GM20431 (cell line): ENCODE measurements around the gene ARL11.

Experiments used
- in situ Hi-C: fragments of 300-500 bp; cut with MseI, MboI; formaldehyde crosslinking; loops from one replicate; pipeline ENCODE4 v1.15.0; 2020; ENCODE audit warnings: low sequenced_read_pairs; ENCODE audit not compliant: unreplicated experiment

ARL11 gene

DNA sequence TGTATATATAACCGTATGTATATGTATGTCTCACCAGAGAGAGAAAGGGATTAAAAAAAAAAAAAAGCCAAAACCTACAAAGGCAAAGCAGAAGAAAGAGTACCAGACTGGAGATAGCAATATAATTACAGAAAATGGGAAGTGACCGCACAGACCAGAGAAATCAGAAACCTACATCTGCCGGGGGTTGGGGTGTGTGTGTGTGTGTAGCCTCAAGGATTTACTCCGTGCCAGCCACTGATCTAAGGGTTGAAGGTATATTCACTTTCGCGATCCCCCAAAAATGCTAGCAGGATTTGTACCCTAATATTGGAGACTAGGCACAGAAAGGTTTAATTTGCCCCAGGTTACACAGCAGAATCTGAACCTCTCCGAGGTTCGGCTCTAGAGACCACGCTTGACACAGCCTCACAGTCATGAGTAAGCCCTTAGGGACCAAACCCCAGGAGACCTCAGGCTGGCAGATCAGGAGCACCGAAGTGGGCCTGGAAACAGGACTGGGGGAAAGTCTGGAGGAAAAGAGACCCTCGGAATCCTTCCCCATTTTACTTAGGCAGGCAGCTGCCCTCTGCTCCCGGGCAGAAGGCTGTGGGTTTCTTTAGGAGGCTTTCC, 14.8 kb downstream of the ARL11 start:
- in situ Hi-C loops, result no loop called here

DNA sequence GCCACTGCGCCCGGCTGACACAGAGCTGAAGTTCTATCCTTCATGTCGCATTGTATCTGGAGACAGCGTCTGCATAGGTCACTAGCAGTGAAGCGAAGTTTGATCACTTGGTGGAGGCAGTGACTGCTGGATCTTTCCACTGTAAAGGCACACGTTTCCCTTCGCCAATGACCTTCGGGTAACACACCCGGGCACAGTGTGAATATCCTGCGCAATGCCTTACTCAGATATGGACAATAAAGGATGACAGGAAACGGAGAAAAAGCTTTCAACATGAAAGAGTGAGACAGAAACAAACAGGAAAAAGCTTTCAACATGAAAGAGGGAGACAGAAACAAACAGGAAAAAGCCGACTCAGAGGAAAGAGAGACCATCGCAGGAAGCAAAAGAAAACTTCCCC, 17.1 kb downstream of the ARL11 start:
- in situ Hi-C loops, result no loop called here

DNA sequence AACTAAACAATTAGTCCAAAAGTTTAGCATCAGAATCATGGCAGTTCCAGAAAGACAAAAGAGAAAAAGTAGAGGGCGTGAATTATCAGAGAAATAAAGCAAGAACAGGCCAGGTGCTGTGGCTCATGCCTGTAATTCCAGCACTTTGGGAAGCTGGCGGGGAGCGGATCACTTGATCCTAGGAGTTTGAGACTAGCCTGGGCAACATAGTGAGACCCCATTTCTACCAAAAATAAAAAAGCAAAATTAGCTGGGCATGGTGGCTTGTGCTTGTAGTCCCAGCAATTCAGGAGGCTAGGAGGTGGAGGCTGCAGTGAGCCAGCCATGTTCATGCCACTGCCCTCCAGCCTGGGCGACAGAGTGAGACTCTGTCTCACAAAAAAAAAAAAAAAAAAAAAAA, 18.4 kb downstream of the ARL11 start:
- in situ Hi-C loops, result no loop called here

DNA sequence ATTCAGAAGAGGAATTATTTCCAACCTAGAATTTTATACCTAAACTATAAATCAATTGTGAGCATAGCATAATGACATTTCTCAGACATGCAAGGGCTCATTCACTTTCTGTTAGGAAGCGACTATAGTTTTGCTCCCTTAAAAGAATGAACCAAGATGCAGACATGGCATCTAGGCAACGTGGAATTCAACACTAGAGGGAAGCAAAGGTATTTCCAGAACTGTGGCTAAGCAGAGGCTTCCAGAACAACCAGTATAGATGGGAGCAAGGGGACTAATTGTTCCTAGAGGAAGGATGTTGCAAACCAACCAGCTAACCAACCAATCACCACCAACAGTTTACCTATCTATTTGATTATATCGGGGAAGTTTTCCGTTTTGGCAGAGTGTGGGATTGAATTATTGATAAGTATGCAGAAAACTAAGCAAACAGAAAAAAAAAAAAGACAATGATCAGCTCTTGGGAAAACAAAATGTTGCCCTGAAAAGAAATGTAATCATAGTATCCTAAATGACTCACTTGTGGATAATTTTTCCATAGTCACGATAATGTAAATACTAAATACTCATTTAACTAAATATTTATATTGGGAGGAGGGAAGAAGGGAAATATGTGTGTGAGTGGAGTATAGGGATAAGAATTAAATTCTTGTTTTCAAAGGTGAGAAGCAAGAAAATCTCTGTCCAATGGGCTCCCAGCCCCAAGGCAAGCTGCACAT, 21.1 kb downstream of the ARL11 start:
- in situ Hi-C loops, result no loop called here

DNA sequence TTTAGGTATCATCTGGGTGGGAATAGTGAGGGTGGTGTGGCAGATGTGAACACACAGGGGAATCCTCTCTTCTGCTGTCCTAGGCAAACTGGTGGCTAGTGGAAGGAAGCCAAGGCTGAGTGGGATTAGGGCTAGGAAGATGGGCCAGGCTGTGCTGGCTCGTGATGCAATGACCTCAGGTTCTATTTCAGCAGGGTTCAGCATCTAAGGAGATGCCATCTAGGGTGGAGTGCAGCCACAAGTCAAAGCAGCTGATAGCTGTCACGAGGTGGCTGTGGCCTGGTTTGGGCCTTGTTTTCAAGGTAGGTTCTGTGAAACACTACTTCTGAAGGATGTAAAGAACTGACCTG, 21.6 kb downstream of the ARL11 start:
- in situ Hi-C loops, result loop anchor here (25.0 kb wide), 1 partner anchor 187 kb away; no protein-coding TSS in a partner anchor

DNA sequence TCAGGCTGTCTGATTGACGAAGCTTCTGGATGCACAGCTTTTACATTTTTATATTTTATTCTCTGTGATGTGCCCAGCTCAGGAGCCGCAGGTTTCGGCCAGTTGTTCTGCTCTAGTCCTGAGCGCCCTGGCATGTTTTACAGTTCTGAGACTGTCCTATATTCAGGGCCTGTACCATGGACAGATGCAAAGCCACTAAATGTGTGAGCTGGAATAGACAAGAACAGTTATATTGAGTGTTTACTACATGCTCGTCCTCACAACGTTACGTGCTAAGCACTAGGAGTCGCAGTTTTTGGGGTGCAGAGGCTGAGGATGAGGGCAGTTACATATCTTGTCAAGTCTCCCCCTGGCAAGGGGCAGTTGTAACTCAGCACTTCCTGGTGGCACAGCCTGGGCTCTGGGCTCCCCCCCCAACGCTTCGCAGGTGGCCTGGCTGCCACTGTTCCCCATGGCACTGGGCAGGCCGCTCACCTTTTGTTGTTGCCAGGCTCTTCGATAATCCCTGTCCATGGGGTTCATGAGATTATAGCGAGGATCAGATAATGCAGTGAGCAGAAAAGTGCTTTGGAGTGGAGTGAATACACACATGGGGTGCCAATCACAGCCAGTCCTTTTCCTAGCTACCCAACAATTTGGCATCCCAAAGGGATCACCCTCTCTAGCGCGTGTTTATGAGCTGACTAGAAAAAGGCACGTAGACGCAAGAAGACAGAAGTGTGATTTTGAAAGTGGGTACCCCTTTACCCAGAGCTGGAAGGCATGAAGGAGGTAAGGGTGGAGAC, 23.5 kb downstream of the ARL11 start:
- in situ Hi-C loops, result loop anchor here (25.0 kb wide), 1 partner anchor 186 kb away; no protein-coding TSS in a partner anchor

DNA sequence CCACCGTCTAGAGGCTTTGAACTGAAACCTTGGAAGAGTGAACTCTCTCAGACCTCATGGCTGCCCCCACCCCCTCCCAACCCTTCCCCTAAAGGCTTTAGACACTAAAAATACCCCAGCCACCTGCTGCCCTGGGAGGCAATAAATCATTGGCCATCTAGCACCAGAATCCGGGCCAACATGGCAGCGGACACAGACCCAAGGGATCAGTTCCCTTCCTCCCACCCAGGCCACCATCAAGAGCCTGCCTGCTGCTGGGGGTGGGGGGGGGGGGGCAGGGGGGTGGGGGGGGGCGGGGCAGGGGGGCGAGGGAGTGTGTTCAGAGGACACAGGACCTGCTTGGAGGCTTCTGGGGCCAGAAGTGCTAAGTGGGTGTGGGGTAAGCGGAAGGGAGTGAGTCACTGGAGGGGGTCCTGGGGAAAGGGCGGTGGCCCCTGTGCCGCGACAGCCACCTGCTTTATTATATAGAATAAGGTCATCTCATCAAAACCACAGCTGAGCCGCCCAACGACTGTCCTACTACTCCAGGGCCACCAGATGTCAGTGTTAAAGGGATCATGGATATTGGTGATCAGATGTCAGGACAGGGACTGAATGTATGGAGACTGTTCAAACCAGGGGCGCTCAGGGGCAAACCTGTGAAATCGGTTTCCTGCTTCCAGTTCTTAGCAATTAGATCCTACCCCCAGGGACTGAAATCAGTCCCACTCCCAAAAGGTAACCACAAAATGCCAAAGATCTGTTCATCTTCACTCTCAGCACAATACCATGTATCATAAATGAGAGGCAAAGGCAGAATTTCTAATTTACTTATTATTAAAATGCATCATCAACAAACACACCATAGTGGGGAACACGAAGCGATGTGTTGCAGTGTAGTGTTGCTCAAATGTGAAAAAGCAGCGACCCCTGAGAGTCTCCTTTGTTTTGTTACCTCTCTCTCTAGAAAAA, 24.3 kb downstream of the ARL11 start:
- in situ Hi-C loops, result loop anchor here (25.0 kb wide), 1 partner anchor 185 kb away; no protein-coding TSS in a partner anchor

DNA sequence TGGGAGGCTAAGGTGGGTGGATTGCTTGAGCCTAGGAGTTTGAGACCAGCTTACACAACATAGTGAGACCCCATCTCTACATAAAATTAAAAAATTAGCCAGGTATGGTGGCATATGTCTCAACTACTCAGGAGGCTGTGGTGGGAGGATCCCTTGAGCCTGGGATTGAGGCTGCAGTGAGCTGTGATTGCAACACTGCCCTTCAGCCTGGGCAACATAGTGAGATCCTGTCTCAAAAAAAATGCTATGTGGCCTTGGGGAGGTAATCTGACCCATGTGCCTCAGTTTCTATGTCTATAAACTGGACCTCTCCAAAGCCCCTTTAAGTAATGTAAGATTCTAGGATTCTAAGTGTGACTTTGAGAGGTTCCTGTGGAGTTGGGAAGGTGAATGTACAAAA, 25.2 kb downstream of the ARL11 start:
- in situ Hi-C loops, result loop anchor here (25.0 kb wide), 1 partner anchor 184 kb away; no protein-coding TSS in a partner anchor

DNA sequence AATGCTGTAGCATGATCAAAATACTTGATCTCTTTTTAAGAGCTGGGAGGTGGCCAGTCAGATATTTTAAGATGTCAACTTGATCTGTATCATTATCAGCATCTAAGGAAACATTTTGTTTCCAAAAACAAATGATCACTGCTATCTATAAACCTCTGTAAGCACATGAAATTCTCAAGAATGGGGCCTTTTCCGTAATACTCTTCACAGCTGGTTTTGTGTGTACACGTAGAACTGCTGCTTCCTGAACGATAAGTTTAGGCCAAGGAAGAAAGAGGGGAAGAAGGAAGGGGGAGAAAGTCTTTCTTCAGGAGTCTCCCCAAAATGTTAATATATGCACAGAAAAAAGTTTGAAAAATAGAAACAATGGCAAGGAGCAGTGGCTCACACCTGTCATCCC, 25.7 kb downstream of the ARL11 start:
- in situ Hi-C loops, result loop anchor here (25.0 kb wide), 1 partner anchor 183 kb away; no protein-coding TSS in a partner anchor

DNA sequence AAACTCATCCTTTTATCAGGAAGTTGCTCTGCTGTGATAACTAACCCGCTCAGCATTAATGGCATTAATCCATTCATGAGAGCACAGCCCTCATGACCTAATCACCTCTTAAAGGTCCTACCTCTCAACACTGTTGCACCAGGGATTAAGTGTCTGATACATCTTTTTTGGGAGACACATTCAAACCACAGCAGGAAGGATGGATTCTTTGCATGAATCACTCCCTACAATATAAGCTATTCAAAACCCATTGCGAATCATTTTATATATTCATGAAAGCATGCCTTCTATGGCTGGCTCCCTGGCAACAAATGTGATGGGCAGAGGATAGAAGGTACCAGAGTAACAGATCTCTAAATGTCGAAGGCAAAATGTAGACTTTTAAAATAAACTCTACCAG, 27.6 kb downstream of the ARL11 start:
- in situ Hi-C loops, result loop anchor here (25.0 kb wide), 1 partner anchor 181 kb away; no protein-coding TSS in a partner anchor

DNA sequence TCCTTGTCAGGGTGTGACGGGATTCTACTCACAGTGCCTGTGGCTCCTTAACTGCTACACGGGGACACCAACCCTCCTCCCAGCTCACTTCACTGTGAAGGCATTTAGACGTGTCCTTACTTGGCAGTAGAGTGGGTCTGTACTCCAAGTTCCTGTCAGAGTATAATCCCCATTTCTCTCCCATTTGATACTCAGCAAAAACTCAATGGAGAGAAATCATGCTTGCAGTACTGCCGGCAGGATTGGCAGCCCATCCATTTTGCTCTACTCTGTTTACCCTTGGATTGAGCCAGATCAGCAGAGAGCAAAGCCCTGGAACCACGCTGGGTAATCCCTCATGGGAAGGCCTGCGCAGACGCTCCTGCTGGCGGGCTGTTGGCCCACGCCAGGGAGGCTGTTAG, 28.9 kb downstream of the ARL11 start:
- in situ Hi-C loops, result loop anchor here (25.0 kb wide), 1 partner anchor 180 kb away; no protein-coding TSS in a partner anchor

DNA sequence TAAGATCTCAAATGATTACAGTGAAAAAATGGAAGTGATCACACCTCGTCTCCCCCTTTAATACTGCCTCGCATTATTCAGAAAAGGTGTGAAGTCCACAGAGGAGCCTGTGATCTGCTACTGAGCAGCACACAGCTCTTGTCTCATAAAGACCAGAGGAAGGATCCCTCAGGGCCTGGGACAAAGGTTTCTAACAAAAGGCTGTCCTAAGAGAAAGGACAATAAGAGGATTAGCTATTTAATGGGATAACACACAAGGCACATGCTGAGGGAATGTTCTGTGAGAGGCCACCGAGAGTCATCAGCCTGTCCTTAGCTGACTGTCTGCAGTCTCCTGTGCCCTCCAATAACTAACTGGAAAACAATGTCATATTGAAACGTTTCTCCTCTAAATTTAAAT, 36.3 kb downstream of the ARL11 start:
- in situ Hi-C loops, result loop anchor here (25.0 kb wide), 1 partner anchor 173 kb away; no protein-coding TSS in a partner anchor

DNA sequence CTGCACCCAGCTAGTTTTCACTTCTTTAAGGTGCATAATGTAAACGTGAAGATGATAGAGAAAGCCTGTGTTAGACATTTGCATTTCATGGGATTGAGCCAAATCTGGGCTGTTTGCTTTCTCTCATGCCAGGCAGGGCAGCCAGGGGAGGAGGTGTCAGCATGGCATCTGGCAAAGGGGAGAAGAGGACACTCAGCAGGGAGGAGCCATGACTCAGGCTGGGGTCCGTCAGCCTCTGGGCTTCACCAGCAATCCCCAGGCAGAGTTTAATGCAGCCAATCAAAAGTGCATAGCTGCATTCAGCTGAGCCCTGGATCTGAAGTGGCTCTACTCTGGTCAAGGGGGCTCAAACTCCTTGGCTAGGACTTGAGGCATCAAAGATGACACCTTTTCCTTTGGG, 39.5 kb downstream of the ARL11 start:
- in situ Hi-C loops, result loop anchor here (25.0 kb wide), 1 partner anchor 170 kb away; no protein-coding TSS in a partner anchor

DNA sequence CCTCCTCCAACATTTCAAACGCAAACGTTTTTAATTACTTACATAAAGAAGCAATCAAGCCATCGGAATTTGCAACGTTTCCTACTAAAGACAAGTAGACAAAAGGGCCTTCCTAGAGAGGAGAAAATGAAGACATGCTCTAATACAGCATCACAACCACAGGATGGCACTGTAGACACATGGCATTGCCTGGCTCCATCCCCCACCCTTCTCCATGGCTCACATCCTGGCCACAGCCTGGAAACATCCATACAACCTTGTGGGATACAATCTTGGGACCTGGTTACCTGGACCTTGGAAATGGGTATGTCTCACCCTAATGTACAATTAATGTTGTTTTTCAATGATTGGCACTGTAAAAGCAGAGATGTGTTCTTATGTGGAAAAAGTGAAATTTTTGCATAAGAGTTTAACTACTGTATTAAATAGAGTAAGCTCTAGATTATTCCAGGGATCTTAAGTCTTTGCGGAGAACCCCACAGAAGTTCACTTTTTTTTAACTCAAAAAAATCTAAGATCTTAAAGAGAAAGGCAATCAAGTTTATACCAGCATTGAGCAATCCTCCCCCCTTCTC, 41.5 kb downstream of the ARL11 start:
- in situ Hi-C loops, result loop anchor here (25.0 kb wide), 1 partner anchor 167 kb away; no protein-coding TSS in a partner anchor

DNA sequence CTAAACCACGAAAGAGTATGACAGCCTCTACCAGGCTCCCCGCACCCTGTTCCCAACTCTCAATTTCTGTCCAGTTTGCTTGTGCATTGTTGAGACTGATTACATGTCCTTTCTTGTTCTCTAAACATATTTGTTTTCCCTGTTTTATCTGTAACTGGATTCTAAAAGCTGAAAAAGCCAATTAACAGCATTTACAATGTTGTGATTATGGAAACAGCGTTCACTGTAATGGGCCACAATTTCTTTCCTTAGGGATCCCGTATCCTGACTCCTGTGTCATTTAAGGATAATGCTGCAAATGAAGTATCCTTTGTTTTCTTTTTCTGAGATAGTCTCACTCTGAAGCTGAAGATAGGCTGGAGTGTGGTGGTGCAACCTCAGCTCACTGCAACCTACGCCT, 42.5 kb downstream of the ARL11 start:
- in situ Hi-C loops, result loop anchor here (25.0 kb wide), 1 partner anchor 166 kb away; no protein-coding TSS in a partner anchor

DNA sequence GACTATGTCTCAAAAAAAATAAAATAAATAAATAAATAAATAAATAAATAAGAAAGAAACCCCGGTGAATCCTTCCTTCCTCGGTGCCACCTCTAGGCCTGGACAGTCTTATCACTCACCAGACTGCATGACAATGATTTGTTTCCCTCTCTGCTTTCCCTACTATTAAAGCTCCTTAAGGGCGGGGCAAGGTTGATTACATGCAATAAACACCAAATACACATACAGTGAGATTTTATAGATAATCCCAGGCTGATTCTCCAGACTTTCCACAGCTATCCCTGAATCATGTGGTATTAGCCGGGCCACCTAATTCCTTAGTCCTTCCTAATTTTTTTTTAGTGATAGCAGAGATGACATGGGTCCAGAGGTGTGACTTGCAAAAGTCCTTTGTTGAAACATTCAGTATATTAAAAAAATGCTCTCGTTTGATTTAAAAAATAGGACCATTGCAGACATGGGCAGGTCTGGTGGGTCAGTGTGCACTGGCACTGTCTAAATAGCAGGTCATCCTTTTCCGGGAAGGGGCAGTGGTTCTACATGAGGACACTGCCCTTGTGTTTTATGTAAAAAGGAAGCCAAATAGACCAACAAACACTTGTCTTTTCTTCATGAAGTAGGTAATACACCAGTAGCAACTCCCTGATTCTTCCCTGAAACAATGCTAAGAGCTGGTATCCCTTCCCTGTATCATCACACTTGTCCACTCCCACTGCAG, 48.4 kb downstream of the ARL11 start:
- in situ Hi-C loops, result no loop called here

DNA sequence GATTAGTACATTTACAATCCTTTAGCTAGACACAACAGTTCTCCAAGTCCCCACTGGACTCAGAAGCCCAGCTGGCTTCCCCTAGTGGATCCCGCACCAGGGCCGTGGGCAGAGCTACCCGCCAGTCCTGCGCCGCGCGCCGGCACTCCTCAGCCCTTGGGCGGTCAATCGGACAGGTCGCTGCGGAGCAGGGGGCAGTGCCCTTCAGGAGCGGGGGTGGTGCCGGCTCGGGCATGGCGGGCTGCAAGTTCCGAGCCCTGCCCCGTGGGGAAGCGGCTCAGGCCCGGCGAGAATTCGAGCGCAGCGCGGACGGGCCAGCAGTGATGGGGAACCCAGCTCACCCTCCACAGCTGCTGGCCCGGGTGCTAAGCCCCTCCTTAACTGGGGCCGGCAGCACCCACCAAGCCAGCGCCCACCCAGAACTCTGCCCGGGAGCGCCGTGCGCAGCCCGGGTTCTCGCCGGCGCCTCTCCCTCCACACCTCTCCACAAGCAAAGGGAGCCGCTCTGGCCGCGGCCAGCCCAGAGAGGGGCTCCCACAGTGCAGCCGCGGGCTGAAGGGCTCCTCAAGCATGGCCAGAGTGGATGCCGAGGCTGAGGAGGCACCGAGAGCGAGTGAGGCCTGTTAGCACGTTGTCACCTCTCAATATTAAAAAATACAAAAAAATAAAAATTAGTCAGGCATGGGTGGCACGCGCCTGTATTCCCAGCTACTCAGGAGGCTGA, 50.0 kb downstream of the ARL11 start:
- in situ Hi-C loops, result no loop called here

DNA sequence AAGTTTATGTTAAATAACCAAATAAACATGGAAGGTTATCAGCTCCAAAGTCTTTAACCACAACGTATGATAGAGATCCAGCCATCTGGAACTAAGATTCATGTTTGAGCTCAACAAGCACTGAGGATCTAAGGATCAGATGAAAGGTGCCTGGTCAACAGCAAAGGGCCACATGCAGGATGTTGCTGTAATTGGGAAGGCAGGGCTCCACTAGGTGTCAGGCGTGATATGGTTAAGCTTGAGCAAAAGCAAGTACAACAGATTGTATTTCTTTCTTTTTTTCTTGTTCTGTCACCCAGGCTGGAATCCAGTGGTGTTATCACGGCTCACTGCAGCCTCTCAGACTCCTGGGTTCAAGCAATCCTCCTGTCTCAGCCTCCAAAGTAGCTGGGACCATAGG, 50.9 kb downstream of the ARL11 start:
- in situ Hi-C loops, result no loop called here
